Loucy (cell line): ENCODE data around the gene ZNF836.

ENCODE experiments used
- EZH2phosphoT487 ChIP-seq: fragments of 200-600 bp; IDR thresholded peaks from 2 replicates; pipeline ENCODE4 v1.6.1; 2018; ENCODE audit warnings: antibody characterized with exemption, mild to moderate bottlenecking, moderate library complexity, borderline replicate concordance
- TF ChIP-seq, protein P1 (sequence below): fragments of 200-600 bp; sonication (generic); conservative IDR thresholded peaks from 2 replicates; pipeline ENCODE4 v1.5.1; 2014; ENCODE audit warnings: mild to moderate bottlenecking, antibody characterized with exemption, low read length

DNA sequence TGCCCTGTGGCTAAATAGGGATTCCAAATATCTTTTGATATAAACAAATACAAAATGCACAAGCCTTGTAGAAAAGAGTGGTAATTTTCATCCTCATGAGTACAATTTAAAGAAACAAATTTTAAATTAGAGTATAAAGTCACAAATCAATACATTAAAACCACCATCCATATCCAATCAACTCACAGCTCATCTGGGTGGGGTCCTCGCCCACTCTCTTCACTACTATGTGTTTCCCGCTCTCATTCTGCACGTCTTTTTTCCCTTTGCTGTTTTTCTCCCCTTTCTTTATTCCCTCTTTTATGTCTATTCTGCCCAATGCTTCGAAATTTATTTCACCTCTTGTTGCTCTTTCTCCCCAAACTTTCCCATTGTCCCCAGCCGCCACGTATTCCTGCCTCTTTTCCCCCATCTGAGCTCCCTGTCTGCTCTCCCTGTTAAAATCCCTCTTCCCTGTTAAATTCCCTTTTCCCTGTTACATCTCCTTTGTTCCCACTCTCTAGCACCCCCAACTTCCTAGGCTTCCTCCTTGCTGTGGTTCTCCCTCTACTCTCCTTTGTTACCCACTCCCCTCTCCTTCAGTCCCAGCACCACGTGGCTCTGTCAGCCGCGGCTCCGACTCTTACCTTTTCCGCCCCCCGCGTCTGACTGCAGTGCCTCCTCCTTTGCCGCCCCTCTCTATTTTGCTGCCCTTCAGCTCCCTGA is 33.0 kb downstream of the ZNF836 start:
- TF ChIP-seq, protein P1, sequence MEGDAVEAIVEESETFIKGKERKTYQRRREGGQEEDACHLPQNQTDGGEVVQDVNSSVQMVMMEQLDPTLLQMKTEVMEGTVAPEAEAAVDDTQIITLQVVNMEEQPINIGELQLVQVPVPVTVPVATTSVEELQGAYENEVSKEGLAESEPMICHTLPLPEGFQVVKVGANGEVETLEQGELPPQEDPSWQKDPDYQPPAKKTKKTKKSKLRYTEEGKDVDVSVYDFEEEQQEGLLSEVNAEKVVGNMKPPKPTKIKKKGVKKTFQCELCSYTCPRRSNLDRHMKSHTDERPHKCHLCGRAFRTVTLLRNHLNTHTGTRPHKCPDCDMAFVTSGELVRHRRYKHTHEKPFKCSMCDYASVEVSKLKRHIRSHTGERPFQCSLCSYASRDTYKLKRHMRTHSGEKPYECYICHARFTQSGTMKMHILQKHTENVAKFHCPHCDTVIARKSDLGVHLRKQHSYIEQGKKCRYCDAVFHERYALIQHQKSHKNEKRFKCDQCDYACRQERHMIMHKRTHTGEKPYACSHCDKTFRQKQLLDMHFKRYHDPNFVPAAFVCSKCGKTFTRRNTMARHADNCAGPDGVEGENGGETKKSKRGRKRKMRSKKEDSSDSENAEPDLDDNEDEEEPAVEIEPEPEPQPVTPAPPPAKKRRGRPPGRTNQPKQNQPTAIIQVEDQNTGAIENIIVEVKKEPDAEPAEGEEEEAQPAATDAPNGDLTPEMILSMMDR = no peak
- no peak for TF ChIP-seq EZH2phosphoT487
